Common myeloid progenitor, CD34-positive (primary cell): ENCODE results near the gene OCA2.
"Not testable (repeated sequence)": the region's sequence is repeated elsewhere in the genome, so short reads cannot be mapped to it uniquely, and the experiment has no call there.

Source experiments
- CTCF ChIA-PET: fragments of 350-600 bp; sonication (Branson Sonifier 250); formaldehyde crosslinking; loops from one replicate; lab custom pipeline; 2021; ENCODE audit warnings: antibody characterized with exemption; lab: Charles Lee
- POLR2A ChIA-PET: fragments of 350-600 bp; sonication (Branson Sonifier 250); formaldehyde crosslinking; loops from one replicate; lab custom pipeline; 2021; ENCODE audit warnings: antibody characterized with exemption; lab: Charles Lee
- DNase-seq, 3 donors: peaks; one replicate each; pipeline versions ENCODE4 v3.0.0 to v3.0.0-alpha.2; 2013
- H3K27ac ChIP-seq, 2 experiments: 1 replicate in 1 of 2; 2 replicates in 1 of 2; pipeline ENCODE4 v1.7.0; 2013; ENCODE audit warnings: inconsistent platforms in 2 of 2, low read length in 2 of 2, mild to moderate bottlenecking in 2 of 2, low read depth in 1 of 2, moderate library complexity in 1 of 2; ENCODE audit not compliant: severe bottlenecking in 2 of 2, insufficient read depth in 1 of 2, poor library complexity in 1 of 2
- H3K27me3 ChIP-seq, 5 experiments: replicated peaks in 2 of 5; 1 replicate in 3 of 5; 2 replicates in 2 of 5; pipeline versions ENCODE4 v1.6.1 to v1.7.0; 2013; ENCODE audit warnings: low read length in 4 of 5, mild to moderate bottlenecking in 2 of 5, moderate library complexity in 2 of 5, inconsistent platforms in 1 of 5; ENCODE audit not compliant: insufficient read depth in 5 of 5, control insufficient read depth in 4 of 5
- H3K36me3 ChIP-seq, 4 experiments: 1 replicate in 2 of 4; 2 replicates in 2 of 4; pipeline versions ENCODE4 v1.6.1 to v1.7.0; 2013; ENCODE audit warnings: low read length in 3 of 4, control low read depth in 1 of 4, mild to moderate bottlenecking in 1 of 4; ENCODE audit not compliant: control insufficient read depth in 4 of 4, insufficient read depth in 4 of 4
- H3K4me1 ChIP-seq, 4 experiments: 1 replicate in 3 of 4; 2 replicates in 1 of 4; pipeline versions ENCODE4 v1.6.1 to v1.7.1; 2013; ENCODE audit warnings: low read length in 3 of 4, mild to moderate bottlenecking in 3 of 4, control low read depth in 1 of 4, inconsistent platforms in 1 of 4, moderate library complexity in 1 of 4; ENCODE audit not compliant: control insufficient read depth in 4 of 4, insufficient read depth in 4 of 4; ENCODE audit errors: control extremely low read depth in 1 of 4
- H3K4me3 ChIP-seq, 7 experiments: 1 replicate in 4 of 7; 2 replicates in 3 of 7; pipeline versions ENCODE4 v1.5.1 to v1.7.0; 2013; ENCODE audit warnings: mild to moderate bottlenecking in 7 of 7, low read length in 6 of 7, moderate library complexity in 6 of 7, inconsistent platforms in 2 of 7, low read depth in 2 of 7, control low read depth in 1 of 7; ENCODE audit not compliant: insufficient read depth in 4 of 7, control insufficient read depth in 1 of 7; ENCODE audit errors: extremely low read depth in 1 of 7
- H3K9me3 ChIP-seq, 5 experiments: 1 replicate in 4 of 5; 2 replicates in 1 of 5; pipeline versions ENCODE4 v1.6.1 to v1.7.1; 2013; ENCODE audit warnings: low read length in 4 of 5, mild to moderate bottlenecking in 2 of 5, inconsistent platforms in 1 of 5, low read depth in 1 of 5, moderate library complexity in 1 of 5; ENCODE audit not compliant: control insufficient read depth in 4 of 5, insufficient read depth in 2 of 5; ENCODE audit errors: control extremely low read depth in 1 of 5
- WGBS: methylation state at CpG from one replicate; pipeline ENCODE4 v1.1.5; 2013; ENCODE audit not compliant: insufficient coverage; 5-methylcytosine and 5-hydroxymethylcytosine counted together

OCA2 gene

DNA sequence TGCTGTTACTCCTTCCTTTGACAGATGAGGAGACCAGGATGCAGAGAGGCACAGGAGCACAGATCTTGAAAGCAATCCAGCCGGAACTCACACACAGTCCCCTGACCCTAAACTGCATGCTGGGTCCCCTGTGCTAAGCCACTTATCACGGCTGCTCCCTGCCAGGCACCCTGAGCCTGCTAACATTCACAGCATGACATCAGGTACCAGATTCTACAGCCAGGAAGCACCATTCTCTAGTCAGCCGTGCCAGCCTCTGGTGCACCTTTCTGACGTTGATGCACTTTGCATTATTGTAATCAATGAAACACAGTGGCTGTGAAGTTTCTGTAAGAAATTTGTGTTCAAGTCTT is 247.3 kb downstream of the OCA2 start:
- no peaks in the 10 kb centered on the region for H3K36me3 ChIP-seq
- ChIA-PET CTCF (no interaction called here), POLR2A (no interaction called here)
- WGBS, result 100% methylated on average over 3 of the region's 4 CpGs
- H3K4me3 ChIP-seq, result no peak overlapping the region
- no peak overlapping the region for H3K27ac ChIP-seq
- peaks cover 0 to 2% (median 0%) of the 10 kb centered on the region in 5 experiments for H3K27me3 ChIP-seq
- H3K9me3 ChIP-seq, result peaks cover 0 to 13% (median 0%) of the 10 kb centered on the region in 5 experiments
- H3K4me1 ChIP-seq, result no peaks in the 10 kb centered on the region
- no peak for DNase-seq

DNA sequence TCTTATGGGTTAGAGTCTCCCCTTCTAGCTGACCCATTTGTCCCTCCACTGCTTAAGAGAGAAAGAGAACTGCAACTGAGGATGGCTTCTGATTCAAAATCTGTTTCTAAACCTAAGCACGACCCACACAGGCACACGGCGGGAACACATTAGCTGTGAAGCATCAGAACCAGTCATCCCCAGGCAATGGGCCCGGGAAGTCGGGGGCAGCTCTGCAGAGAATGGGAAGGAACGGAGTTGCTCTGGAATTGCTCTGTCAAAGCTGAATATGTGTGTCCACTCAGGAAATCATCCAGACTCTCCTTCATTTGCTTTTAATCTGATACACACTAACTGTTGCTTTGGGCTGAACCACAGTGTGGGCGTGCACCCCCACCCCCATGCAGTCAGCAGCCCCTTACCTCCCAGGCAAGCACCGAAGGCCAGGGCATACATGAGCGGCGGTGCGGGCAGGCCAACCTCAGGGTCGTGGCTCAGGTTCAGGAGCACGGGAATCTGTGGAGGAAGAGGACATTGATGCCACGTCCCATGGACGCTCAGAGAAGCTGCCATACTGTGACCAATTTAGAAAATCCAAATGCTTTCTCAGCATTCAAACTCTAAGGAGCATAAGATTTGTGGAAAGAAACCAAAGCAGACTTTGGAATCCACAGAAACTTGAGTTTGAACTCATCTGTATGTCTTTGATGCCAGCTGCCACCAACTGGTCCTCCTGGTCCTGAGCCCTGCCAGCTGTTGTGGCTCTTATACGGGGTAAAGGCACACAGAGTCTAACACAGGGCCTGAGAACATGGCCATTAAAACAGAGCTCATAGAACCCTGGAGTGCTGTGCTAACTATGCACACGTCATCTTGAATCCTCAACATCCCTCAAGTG is 247.9 kb downstream of the OCA2 start:
- H3K9me3 ChIP-seq, result peaks cover 0 to 13% (median 0%) of the 10 kb centered on the region in 5 experiments
- H3K27ac ChIP-seq, result no peak overlapping the region
- no peaks in the 10 kb centered on the region for H3K4me1 ChIP-seq
- POLR2A ChIA-PET, result no interaction called here
- DNase-seq, result no peak
- H3K27me3 ChIP-seq, result peaks cover 0 to 2% (median 0%) of the 10 kb centered on the region in 5 experiments
- H3K4me3 ChIP-seq, result no peak overlapping the region
- H3K36me3 ChIP-seq, result no peaks in the 10 kb centered on the region
- 93% methylated on average over 17 of the region's 17 CpGs for WGBS
- CTCF ChIA-PET, result no interaction called here

DNA sequence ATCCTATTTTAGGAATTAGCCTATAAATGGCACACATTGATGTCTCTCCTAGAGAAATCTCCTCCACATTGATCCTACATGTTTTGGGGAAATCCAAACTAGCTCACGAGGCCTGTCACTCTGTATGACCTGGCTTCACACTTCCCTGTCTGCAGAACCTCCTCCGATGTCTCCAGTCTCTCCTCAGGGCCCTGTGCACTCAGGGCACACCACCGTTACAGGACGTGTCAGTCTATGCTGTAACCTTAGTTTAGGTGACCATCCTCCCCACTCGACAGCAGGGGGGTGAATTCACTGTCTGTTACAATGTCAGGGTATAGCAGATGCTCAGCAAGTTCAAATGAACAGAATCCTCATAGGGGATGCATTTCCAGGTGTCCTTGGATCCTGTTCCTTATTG is 249.1 kb downstream of the OCA2 start:
- Histone ChIP-seq H3K4me1 (no peaks in the 10 kb centered on the region), H3K27ac (no peak overlapping the region), H3K27me3 (no peaks in the 10 kb centered on the region), H3K36me3 (no peaks in the 10 kb centered on the region), H3K4me3 (no peak overlapping the region), H3K9me3 (peaks cover 0 to 12% (median 0%) of the 10 kb centered on the region in 5 experiments)
- 91% methylated on average over 4 of the region's 5 CpGs for WGBS
- ChIA-PET CTCF (no interaction called here), POLR2A (no interaction called here)
- DNase-seq, result no peak

DNA sequence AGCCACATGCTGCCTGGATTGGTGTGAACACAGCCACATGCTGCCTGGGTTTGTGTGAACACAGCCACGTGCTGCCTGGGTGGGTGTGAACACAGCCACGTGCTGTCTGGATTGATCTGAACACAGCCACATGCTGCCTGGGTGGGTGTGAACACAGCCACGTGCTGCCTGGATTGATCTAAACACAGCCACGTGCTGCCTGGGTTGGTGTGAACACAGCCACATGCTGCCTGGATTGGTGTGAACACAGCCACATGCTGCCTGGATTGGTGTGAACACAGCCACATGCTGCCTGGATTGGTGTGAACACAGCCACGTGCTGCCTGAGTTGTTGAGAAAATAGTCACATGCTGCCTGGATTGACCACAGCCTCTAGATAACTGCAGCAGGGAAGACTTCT is 250.2 kb downstream of the OCA2 start:
- H3K27me3 ChIP-seq, H3K4me1 ChIP-seq, H3K36me3 ChIP-seq, H3K27ac ChIP-seq, H3K4me3 ChIP-seq, POLR2A ChIA-PET, CTCF ChIA-PET, DNase-seq: not testable (repeated sequence)
- peaks cover 0 to 12% (median 0%) of the 10 kb centered on the region in 5 experiments for H3K9me3 ChIP-seq
- 93% methylated on average over 4 of the region's 5 CpGs for WGBS

DNA sequence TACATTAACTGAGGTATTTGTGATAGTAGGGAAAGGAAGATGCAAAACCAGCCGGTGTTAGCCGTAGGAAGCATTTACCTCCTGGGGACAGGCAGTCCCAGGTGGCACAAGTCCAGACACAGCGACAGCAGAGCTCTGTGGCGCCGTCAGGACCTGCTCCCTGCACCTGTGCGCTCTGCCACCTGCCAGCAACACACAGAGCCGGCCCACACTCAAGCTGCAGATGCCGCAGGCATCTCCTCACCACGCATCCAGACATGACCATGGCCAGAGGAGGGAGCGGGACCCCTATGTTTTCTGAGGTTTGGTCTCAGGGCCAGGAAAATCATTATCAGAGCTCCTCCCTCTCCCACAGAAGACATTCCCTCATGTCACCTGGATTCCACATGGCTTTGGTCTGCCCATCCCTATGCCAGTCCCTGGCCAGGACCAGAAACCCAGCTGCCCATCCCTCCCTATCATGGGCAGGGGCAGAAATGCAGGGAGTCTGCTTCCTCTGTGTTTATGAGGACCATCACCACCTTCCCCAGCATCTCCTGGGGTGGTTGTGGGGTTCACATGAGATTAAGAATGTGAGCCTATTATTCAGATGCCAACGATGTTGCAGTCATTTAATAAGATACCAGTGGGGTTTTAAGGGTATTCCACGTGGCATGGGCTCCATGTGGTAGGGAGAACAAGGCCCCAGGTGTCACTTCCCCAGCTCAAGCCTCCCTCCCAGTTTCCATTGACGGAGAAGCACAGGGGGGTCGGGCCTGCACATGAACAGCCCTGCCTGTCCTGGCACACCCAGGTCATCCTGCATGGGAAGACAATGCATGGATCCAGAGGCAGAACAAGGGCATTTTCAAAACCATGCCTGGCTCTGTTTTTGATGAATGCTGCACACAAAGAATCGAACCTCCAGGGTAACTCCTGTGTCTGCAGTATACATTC is 251.1 kb downstream of the OCA2 start:
- no peak for DNase-seq
- Histone ChIP-seq H3K9me3 (peaks cover 0 to 12% (median 0%) of the 10 kb centered on the region in 5 experiments), H3K36me3 (no peaks in the 10 kb centered on the region), H3K27me3 (no peaks in the 10 kb centered on the region), H3K4me1 (no peaks in the 10 kb centered on the region), H3K27ac (no peak overlapping the region), H3K4me3 (no peak overlapping the region)
- WGBS, result 99% methylated on average over 9 of the region's 15 CpGs
- POLR2A ChIA-PET, result no interaction called here
- CTCF ChIA-PET, result no interaction called here

DNA sequence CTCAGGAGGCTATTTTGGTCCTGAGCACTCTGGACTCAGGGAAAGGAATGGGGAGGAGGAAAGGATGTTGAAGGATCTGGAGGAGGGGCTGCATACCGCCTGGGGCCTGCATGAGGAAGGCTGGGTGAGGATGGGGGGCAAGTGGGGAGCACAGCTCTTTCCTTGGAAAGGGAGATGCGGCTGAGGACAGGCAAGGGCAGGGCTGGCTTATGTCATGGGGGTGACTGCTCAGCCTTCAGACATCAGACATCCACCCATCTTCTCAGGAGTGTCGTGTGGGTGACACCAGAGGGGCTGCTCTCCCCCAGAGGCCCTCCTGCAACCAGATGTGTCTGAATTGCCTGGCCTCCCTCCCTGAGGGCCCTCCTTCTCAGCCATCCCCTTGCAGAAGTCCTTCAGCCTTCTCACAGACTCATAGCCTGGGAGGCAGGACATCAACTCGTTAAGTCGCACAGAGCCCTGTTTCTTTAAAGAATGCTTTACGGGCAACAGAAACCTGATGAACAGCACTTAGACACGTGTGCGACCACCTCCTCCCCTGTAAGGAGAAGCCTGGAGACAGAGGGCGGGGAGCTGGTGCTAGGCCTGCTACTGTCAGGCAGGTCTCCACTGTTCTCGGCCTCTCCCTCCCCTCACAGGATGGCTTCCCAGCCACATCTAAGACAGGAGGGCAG is 252.3 kb downstream of the OCA2 start:
- H3K4me3 ChIP-seq, result no peak overlapping the region
- H3K27me3 ChIP-seq, result no peaks in the 10 kb centered on the region
- CTCF ChIA-PET, result no interaction called here
- H3K4me1 ChIP-seq, result no peaks in the 10 kb centered on the region
- DNase-seq, result no peak
- H3K36me3 ChIP-seq, result no peaks in the 10 kb centered on the region
- H3K27ac ChIP-seq, result no peak overlapping the region
- WGBS, result 92% methylated on average over 9 of the region's 10 CpGs
- POLR2A ChIA-PET, result no interaction called here
- H3K9me3 ChIP-seq, result peaks cover 0 to 12% (median 0%) of the 10 kb centered on the region in 5 experiments
